ENCODE data around the gene OGG1. TPM values are rescaled to one million over a fixed set of nuclear protein-coding genes. Genes with fewer than 3 reads are reported as not detected.

OGG1 gene
- total and polyA plus RNA-seq, 2 donors, result 16.6 to 20.7 TPM

GRCh38 chr3:9792405-9793160, 42.8 kb downstream of the OGG1 start, which contains the start of the genes ARPC4 and TADA3:
Gene ARPC4, plus strand, starts transcription at chr3:9793082. Its CDS starts 40 bp downstream, at chr3:9793122.
Gene TADA3, minus strand, starts transcription at chr3:9792473. Its CDS starts 1,007 bp downstream, at chr3:9791466.
- Histone ChIP-seq H3K27me3 (ENCODE audit: control insufficient read depth in 2 of 2, insufficient read depth in 1 of 2, low read length in 1 of 2) (no peaks in the 10 kb centered on the region), H3K27ac (ENCODE audit: low read depth in 1 of 2, low read length in 1 of 2) (peak within 1 kb of the TSS; percentile 89 to 99), H3K4me3 (ENCODE audit: low read length in 2 of 2) (peak within 1 kb of the TSS; percentile 82 to 91), H3K36me3 (ENCODE audit: control insufficient read depth in 2 of 2, insufficient read depth in 2 of 2, low read length in 1 of 2) (peaks cover 32 to 34% of the 10 kb centered on the region in 2 donors), H3K4me1 (ENCODE audit: control insufficient read depth in 2 of 2, insufficient read depth in 2 of 2, low read length in 2 of 2) (peaks cover 15 to 29% of the 10 kb centered on the region in 2 donors), H3K9me3 (ENCODE audit: control insufficient read depth in 2 of 2, insufficient read depth in 1 of 2, low read length in 1 of 2) (peaks cover 0 to 1% of the 10 kb centered on the region in 2 donors)
- DNase-seq (ENCODE audit: low read depth in 6 of 9, low spot score in 9 of 9), result peak; percentile 88 to 98 (median 95)
- under 1% methylated on average over 65 of the region's 65 CpGs for WGBS

GRCh38 chr3:9793161-9793781, 43.5 kb downstream of the OGG1 start:
- peak in 1 of 9 donors; percentile 53 for DNase-seq (ENCODE audit: low read depth in 6 of 9, low spot score in 9 of 9)
- 2% methylated on average over 23 of the region's 23 CpGs for WGBS
- peak overlapping the region; percentile 82 to 91 for H3K4me3 ChIP-seq (ENCODE audit: low read length in 2 of 2)
- peaks cover 15 to 24% of the 10 kb centered on the region in 2 donors for H3K4me1 ChIP-seq (ENCODE audit: control insufficient read depth in 2 of 2, insufficient read depth in 2 of 2, low read length in 2 of 2)
- peaks cover 0 to 1% of the 10 kb centered on the region in 2 donors for H3K9me3 ChIP-seq (ENCODE audit: control insufficient read depth in 2 of 2, insufficient read depth in 1 of 2, low read length in 1 of 2)
- peaks cover 32 to 37% of the 10 kb centered on the region in 2 donors for H3K36me3 ChIP-seq (ENCODE audit: control insufficient read depth in 2 of 2, insufficient read depth in 2 of 2, low read length in 1 of 2)
- peak overlapping the region; percentile 89 to 99 for H3K27ac ChIP-seq (ENCODE audit: low read depth in 1 of 2, low read length in 1 of 2)
- H3K27me3 ChIP-seq (ENCODE audit: control insufficient read depth in 2 of 2, insufficient read depth in 1 of 2, low read length in 1 of 2), result no peaks in the 10 kb centered on the region

GRCh38 chr3:9794400-9794799, 44.6 kb downstream of the OGG1 start:
- H3K4me1 ChIP-seq (ENCODE audit: control insufficient read depth in 2 of 2, insufficient read depth in 2 of 2, low read length in 2 of 2), result peaks cover 15 to 24% of the 10 kb centered on the region in 2 donors
- peaks cover 35 to 43% of the 10 kb centered on the region in 2 donors for H3K36me3 ChIP-seq (ENCODE audit: control insufficient read depth in 2 of 2, insufficient read depth in 2 of 2, low read length in 1 of 2)
- H3K27ac ChIP-seq (ENCODE audit: low read depth in 1 of 2, low read length in 1 of 2), result no peak overlapping the region
- H3K9me3 ChIP-seq (ENCODE audit: control insufficient read depth in 2 of 2, insufficient read depth in 1 of 2, low read length in 1 of 2), result peaks cover 0 to 1% of the 10 kb centered on the region in 2 donors
- DNase-seq (ENCODE audit: low read depth in 6 of 9, low spot score in 9 of 9), result no peak
- WGBS, result 98% methylated on average over 11 of the region's 11 CpGs
- no peak overlapping the region for H3K4me3 ChIP-seq (ENCODE audit: low read length in 2 of 2)
- no peaks in the 10 kb centered on the region for H3K27me3 ChIP-seq (ENCODE audit: control insufficient read depth in 2 of 2, insufficient read depth in 1 of 2, low read length in 1 of 2)

GRCh38 chr3:9795207-9795606, 45.5 kb downstream of the OGG1 start:
- no peak for DNase-seq (ENCODE audit: low read depth in 6 of 9, low spot score in 9 of 9)
- no peaks in the 10 kb centered on the region for H3K27me3 ChIP-seq (ENCODE audit: control insufficient read depth in 2 of 2, insufficient read depth in 1 of 2, low read length in 1 of 2)
- 96% methylated on average over 5 of the region's 5 CpGs for WGBS
- H3K27ac ChIP-seq (ENCODE audit: low read depth in 1 of 2, low read length in 1 of 2), result no peak overlapping the region
- peaks cover 15 to 24% of the 10 kb centered on the region in 2 donors for H3K4me1 ChIP-seq (ENCODE audit: control insufficient read depth in 2 of 2, insufficient read depth in 2 of 2, low read length in 2 of 2)
- H3K9me3 ChIP-seq (ENCODE audit: control insufficient read depth in 2 of 2, insufficient read depth in 1 of 2, low read length in 1 of 2), result peaks cover 0 to 1% of the 10 kb centered on the region in 2 donors
- peaks cover 35 to 43% of the 10 kb centered on the region in 2 donors for H3K36me3 ChIP-seq (ENCODE audit: control insufficient read depth in 2 of 2, insufficient read depth in 2 of 2, low read length in 1 of 2)
- H3K4me3 ChIP-seq (ENCODE audit: low read length in 2 of 2), result no peak overlapping the region

GRCh38 chr3:9797196-9797945, 47.6 kb downstream of the OGG1 start:
- DNase-seq (ENCODE audit: low read depth in 6 of 9, low spot score in 9 of 9), result no peak
- 98% methylated on average over 12 of the region's 12 CpGs for WGBS
- peaks cover 45 to 59% of the 10 kb centered on the region in 2 donors for H3K36me3 ChIP-seq (ENCODE audit: control insufficient read depth in 2 of 2, insufficient read depth in 2 of 2, low read length in 1 of 2)

GRCh38 chr3:9800529-9800928, 50.8 kb downstream of the OGG1 start:
- Histone ChIP-seq H3K27me3 (ENCODE audit: control insufficient read depth in 2 of 2, insufficient read depth in 1 of 2, low read length in 1 of 2) (no peaks in the 10 kb centered on the region), H3K36me3 (ENCODE audit: control insufficient read depth in 2 of 2, insufficient read depth in 2 of 2, low read length in 1 of 2) (peaks cover 74 to 86% of the 10 kb centered on the region in 2 donors), H3K27ac (ENCODE audit: low read depth in 1 of 2, low read length in 1 of 2) (no peak overlapping the region), H3K4me1 (ENCODE audit: control insufficient read depth in 2 of 2, insufficient read depth in 2 of 2, low read length in 2 of 2) (peaks cover 0 to 3% of the 10 kb centered on the region in 2 donors), H3K9me3 (ENCODE audit: control insufficient read depth in 2 of 2, insufficient read depth in 1 of 2, low read length in 1 of 2) (no peaks in the 10 kb centered on the region), H3K4me3 (ENCODE audit: low read length in 2 of 2) (no peak overlapping the region)
- 97% methylated on average over 5 of the region's 5 CpGs for WGBS
- no peak for DNase-seq (ENCODE audit: low read depth in 6 of 9, low spot score in 9 of 9)

More at GRCh38 chr3:9797196-9797945, 47.6 kb downstream of the OGG1 start:
- H3K4me3 ChIP-seq (ENCODE audit: low read length in 2 of 2), result no peak overlapping the region
- no peaks in the 10 kb centered on the region for H3K27me3 ChIP-seq (ENCODE audit: control insufficient read depth in 2 of 2, insufficient read depth in 1 of 2, low read length in 1 of 2)
- H3K4me1 ChIP-seq (ENCODE audit: control insufficient read depth in 2 of 2, insufficient read depth in 2 of 2, low read length in 2 of 2), result peaks cover 7 to 13% of the 10 kb centered on the region in 2 donors
- no peak overlapping the region for H3K27ac ChIP-seq (ENCODE audit: low read depth in 1 of 2, low read length in 1 of 2)
- H3K9me3 ChIP-seq (ENCODE audit: control insufficient read depth in 2 of 2, insufficient read depth in 1 of 2, low read length in 1 of 2), result no peaks in the 10 kb centered on the region

- H3K27ac ChIP-seq (ENCODE audit: low read depth in 1 of 2, low read length in 1 of 2), result no peak overlapping the region
- WGBS, result 98% methylated on average over 1 of the region's 1 CpG
- no peak for DNase-seq (ENCODE audit: low read depth in 6 of 9, low spot score in 9 of 9)
- peaks cover 77 to 85% of the 10 kb centered on the region in 2 donors for H3K36me3 ChIP-seq (ENCODE audit: control insufficient read depth in 2 of 2, insufficient read depth in 2 of 2, low read length in 1 of 2)
- H3K9me3 ChIP-seq (ENCODE audit: control insufficient read depth in 2 of 2, insufficient read depth in 1 of 2, low read length in 1 of 2), result no peaks in the 10 kb centered on the region
- no peak overlapping the region for H3K4me3 ChIP-seq (ENCODE audit: low read length in 2 of 2)
- no peaks in the 10 kb centered on the region for H3K27me3 ChIP-seq (ENCODE audit: control insufficient read depth in 2 of 2, insufficient read depth in 1 of 2, low read length in 1 of 2)
- peaks cover 0 to 2% of the 10 kb centered on the region in 2 donors for H3K4me1 ChIP-seq (ENCODE audit: control insufficient read depth in 2 of 2, insufficient read depth in 2 of 2, low read length in 2 of 2)
Observed at GRCh38 chr3:9803494-9803893, 53.7 kb downstream of the OGG1 start.

- no peak overlapping the region for H3K27ac ChIP-seq (ENCODE audit: low read depth in 1 of 2, low read length in 1 of 2)
- H3K4me3 ChIP-seq (ENCODE audit: low read length in 2 of 2), result no peak overlapping the region
- no peak for DNase-seq (ENCODE audit: low read depth in 6 of 9, low spot score in 9 of 9)
- 97% methylated on average over 5 of the region's 5 CpGs for WGBS
- H3K4me1 ChIP-seq (ENCODE audit: control insufficient read depth in 2 of 2, insufficient read depth in 2 of 2, low read length in 2 of 2), result peaks cover 0 to 15% of the 10 kb centered on the region in 2 donors
- peaks cover 64 to 70% of the 10 kb centered on the region in 2 donors for H3K36me3 ChIP-seq (ENCODE audit: control insufficient read depth in 2 of 2, insufficient read depth in 2 of 2, low read length in 1 of 2)
- no peaks in the 10 kb centered on the region for H3K27me3 ChIP-seq (ENCODE audit: control insufficient read depth in 2 of 2, insufficient read depth in 1 of 2, low read length in 1 of 2)
- no peaks in the 10 kb centered on the region for H3K9me3 ChIP-seq (ENCODE audit: control insufficient read depth in 2 of 2, insufficient read depth in 1 of 2, low read length in 1 of 2)
Observed at GRCh38 chr3:9804996-9805395, 55.2 kb downstream of the OGG1 start.
